ENCODE results near the gene NAALADL1. TPM values are rescaled to one million over a fixed set of nuclear protein-coding genes. Genes with fewer than 3 reads are reported as not detected.

NAALADL1 gene
- total RNA-seq, 1 donor from 2014 or later, result 3.5 TPM

- intact Hi-C loops (cut with DNase I), result loop anchor here (1.0 to 5.0 kb wide), 3 partner anchors 12 to 57 kb away; partner anchors contain the start of genes SNX15, VPS51 and ZNHIT2
- peak; percentile 98 for DNase-seq (ENCODE audit: low spot score)
Measured at GRCh38 chr11:65083834-65084597, 25.7 kb upstream of the NAALADL1 start, which contains the start of the genes CDCA5 and ZFPL1. CDCA5 (minus strand) TSS chr11:65084040; CDS start chr11:65083978, 62 bp downstream. ZFPL1 (plus strand) TSS chr11:65084222; CDS start chr11:65084699, 477 bp downstream.

- DNase-seq (ENCODE audit: low spot score), result no peak
- intact Hi-C loops (cut with DNase I), result loop anchor here (5.0 kb wide), 1 partner anchor 56 kb away; the partner anchor contains the start of gene SNX15
Measured at GRCh38 chr11:65083134-65083833, 24.9 kb upstream of the NAALADL1 start.

- intact Hi-C loops (cut with DNase I), result loop anchor here (10.0 kb wide), 1 partner anchor 234 kb away; the partner anchor contains the start of gene CDC42BPG
- no peak for DNase-seq (ENCODE audit: low spot score)
Measured at GRCh38 chr11:65078786-65079342, 20.5 kb upstream of the NAALADL1 start.

GRCh38 chr11:65078151-65078550, 19.8 kb upstream of the NAALADL1 start:
- DNase-seq (ENCODE audit: low spot score), result no peak
- intact Hi-C loops (cut with DNase I), result loop anchor here (10.0 kb wide), 1 partner anchor 233 kb away; the partner anchor contains the start of gene CDC42BPG

- intact Hi-C loops (cut with DNase I), result loop anchor here (10.0 kb wide), 1 partner anchor 233 kb away; the partner anchor contains the start of gene CDC42BPG
- DNase-seq (ENCODE audit: low spot score), result no peak
Measured at GRCh38 chr11:65077451-65077850, 19.1 kb upstream of the NAALADL1 start.

- intact Hi-C loops (cut with DNase I), result loop anchor here (10.0 kb wide), 1 partner anchor 228 kb away; the partner anchor contains the start of gene CDC42BPG
- DNase-seq (ENCODE audit: low spot score), result no peak
Measured at GRCh38 chr11:65072631-65072966, 14.2 kb upstream of the NAALADL1 start.

GRCh38 chr11:65071907-65072630, 13.7 kb upstream of the NAALADL1 start:
- no peak for DNase-seq (ENCODE audit: low spot score)
- intact Hi-C loops (cut with DNase I), result loop anchor here (10.0 kb wide), 1 partner anchor 227 kb away; the partner anchor contains the start of gene CDC42BPG

- DNase-seq (ENCODE audit: low spot score), result no peak
- intact Hi-C loops (cut with DNase I), result no loop called here
Measured at GRCh38 chr11:65069217-65069616, 10.9 kb upstream of the NAALADL1 start.

- DNase-seq (ENCODE audit: low spot score), result no peak
Measured at GRCh38 chr11:65067446-65067845, 9.1 kb upstream of the NAALADL1 start.

GRCh38 chr11:65066805-65067291, 8.5 kb upstream of the NAALADL1 start:
- no peak for DNase-seq (ENCODE audit: low spot score)
- intact Hi-C loops (cut with DNase I), result no loop called here

More at GRCh38 chr11:65067446-65067845, 9.1 kb upstream of the NAALADL1 start:
- intact Hi-C loops (cut with DNase I), result no loop called here

- intact Hi-C loops (cut with DNase I), result no loop called here
- no peak for DNase-seq (ENCODE audit: low spot score)
Measured at GRCh38 chr11:65066315-65066714, 8.0 kb upstream of the NAALADL1 start.

GRCh38 chr11:65065851-65066250, 7.5 kb upstream of the NAALADL1 start:
- no peak for DNase-seq (ENCODE audit: low spot score)
- intact Hi-C loops (cut with DNase I), result no loop called here

GRCh38 chr11:65064847-65065240, 6.5 kb upstream of the NAALADL1 start:
- intact Hi-C loops (cut with DNase I), result no loop called here
- no peak for DNase-seq (ENCODE audit: low spot score)

GRCh38 chr11:65063532-65063931, 5.2 kb upstream of the NAALADL1 start:
- no peak for DNase-seq (ENCODE audit: low spot score)
- intact Hi-C loops (cut with DNase I), result no loop called here

- DNase-seq (ENCODE audit: low spot score), result no peak
- intact Hi-C loops (cut with DNase I), result no loop called here
Measured at GRCh38 chr11:65060913-65061408, 2.6 kb upstream of the NAALADL1 start.

- intact Hi-C loops (cut with DNase I), result no loop called here
- no peak for DNase-seq (ENCODE audit: low spot score)
Measured at GRCh38 chr11:65059959-65060824, 1.8 kb upstream of the NAALADL1 start.

GRCh38 chr11:65059523-65059922, 1.2 kb upstream of the NAALADL1 start:
- no peak for DNase-seq (ENCODE audit: low spot score)
- intact Hi-C loops (cut with DNase I), result no loop called here

- DNase-seq (ENCODE audit: low spot score), result no peak
- intact Hi-C loops (cut with DNase I), result no loop called here
Measured at GRCh38 chr11:65058012-65058411, 341 bp downstream of the NAALADL1 start.
